ENCODE measurements around the gene PROZ.

GRCh38 chr13:113145496-113145895 is 13.0 kb upstream of the PROZ start:
- TF ChIP-seq ESRRA (IDR thresholded peaks at IDR 0.05; ENCODE audit: borderline replicate concordance, low read length): no peak
- no peak for TF ChIP-seq POLR2A (IDR thresholded peaks at IDR 0.05; ENCODE audit: low read length)
- no peak for TF ChIP-seq RCOR1 (IDR thresholded peaks at IDR 0.05; ENCODE audit: low read depth, low read length)
- no peak for TF ChIP-seq CTCF (IDR thresholded peaks at IDR 0.05)
- TF ChIP-seq MYC (IDR thresholded peaks at IDR 0.05; ENCODE audit: borderline replicate concordance, low read length): no peak
- TF ChIP-seq HOXA7 (CRISPR knock-in tag; IDR thresholded peaks at IDR 0.05): no peak
- no peak for TF ChIP-seq HDAC2 (IDR thresholded peaks at IDR 0.05)
- no peak for TF ChIP-seq REST (IDR thresholded peaks at IDR 0.05)
- no peak for TF ChIP-seq CEBPB (IDR thresholded peaks at IDR 0.05)
- no peak for TF ChIP-seq USF2 (IDR thresholded peaks at IDR 0.05)
- no peak for TF ChIP-seq SMC3 (IDR thresholded peaks at IDR 0.05)
- no peak for TF ChIP-seq MAX (IDR thresholded peaks at IDR 0.05)
- no peak for TF ChIP-seq EP300 (IDR thresholded peaks at IDR 0.05)
